GM12874 (cell line): ENCODE measurements around the gene NPEPL1.

Experiments used
- TF ChIP-seq, protein P1 (sequence below): IDR thresholded peaks from 2 replicates; pipeline ENCODE4 v1.5.1; 2011; ENCODE audit warnings: low read depth, mild to moderate bottlenecking, control low read depth, low read length, moderate library complexity; ENCODE audit not compliant: insufficient read depth

The NPEPL1 gene

DNA sequence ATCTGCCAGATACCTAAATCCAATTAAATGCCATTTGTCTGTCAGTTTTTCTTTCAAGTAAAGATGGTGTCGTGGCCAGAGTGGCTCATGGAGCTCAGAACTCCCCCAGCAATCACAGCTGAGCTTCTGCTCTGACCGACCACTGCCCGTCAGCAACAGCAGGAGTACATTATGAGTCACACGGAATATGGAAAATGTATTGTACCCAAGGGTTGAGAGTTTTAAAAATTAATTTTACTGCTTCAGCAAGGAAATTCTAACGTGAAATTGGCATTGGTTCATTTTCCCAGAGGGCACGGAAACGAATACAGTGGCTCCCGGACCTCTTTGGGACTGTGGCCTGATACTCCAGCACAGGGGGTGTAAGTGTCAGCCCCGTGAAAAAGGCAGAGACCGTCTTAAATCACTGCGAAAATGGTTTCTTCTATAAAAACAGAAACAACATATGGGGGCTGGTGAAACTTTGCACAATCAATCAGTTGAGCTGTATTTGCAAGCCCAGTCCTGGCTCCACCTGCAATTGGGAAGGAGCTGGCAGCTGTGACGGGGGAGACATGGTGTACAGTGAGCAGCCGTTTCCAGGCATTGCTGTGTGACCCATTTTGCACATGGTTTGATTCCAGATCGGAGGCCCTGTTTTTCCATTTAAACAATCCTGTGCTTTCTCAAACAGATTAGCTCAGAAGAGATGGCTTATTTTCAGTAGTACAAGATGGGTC is 12.8 kb downstream of the NPEPL1 start:
- TF ChIP-seq, protein P1, sequence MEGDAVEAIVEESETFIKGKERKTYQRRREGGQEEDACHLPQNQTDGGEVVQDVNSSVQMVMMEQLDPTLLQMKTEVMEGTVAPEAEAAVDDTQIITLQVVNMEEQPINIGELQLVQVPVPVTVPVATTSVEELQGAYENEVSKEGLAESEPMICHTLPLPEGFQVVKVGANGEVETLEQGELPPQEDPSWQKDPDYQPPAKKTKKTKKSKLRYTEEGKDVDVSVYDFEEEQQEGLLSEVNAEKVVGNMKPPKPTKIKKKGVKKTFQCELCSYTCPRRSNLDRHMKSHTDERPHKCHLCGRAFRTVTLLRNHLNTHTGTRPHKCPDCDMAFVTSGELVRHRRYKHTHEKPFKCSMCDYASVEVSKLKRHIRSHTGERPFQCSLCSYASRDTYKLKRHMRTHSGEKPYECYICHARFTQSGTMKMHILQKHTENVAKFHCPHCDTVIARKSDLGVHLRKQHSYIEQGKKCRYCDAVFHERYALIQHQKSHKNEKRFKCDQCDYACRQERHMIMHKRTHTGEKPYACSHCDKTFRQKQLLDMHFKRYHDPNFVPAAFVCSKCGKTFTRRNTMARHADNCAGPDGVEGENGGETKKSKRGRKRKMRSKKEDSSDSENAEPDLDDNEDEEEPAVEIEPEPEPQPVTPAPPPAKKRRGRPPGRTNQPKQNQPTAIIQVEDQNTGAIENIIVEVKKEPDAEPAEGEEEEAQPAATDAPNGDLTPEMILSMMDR: no peak

DNA sequence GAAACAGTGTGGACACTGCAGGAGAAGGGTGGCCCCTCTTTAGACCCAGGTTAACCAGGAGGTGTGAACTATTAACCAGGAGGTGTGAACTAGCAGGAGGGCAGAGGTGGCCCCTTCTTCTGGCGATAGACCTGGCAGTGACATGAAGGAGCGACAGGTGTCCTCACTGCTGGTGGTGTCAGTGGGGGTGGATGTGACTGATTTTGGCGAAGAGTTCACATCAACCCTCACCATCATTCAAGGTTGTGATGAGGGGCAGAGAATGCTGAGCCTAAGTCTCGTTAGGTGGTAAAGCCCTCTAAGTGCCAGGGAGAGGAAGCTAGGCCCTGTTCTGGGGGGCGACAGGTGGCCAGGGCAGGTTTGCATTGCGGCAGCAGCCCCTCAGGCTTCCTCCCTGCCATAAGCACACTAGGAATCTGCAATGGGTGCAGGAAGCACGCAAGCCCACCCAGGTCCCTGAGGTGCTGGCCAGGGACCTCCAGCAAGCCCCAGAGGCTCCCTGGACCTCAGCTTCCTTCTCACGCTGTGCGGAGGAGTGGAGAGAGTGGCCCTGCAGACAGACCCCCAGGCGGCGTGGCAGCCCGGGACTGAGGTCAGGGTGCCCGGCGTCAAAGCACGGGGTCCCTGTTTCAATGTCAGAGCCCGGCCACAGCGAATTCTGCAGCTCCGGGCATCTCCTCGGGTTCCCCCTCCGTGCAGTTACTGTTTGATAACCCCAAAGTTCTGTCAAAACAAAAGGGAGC is 13.7 kb downstream of the NPEPL1 start:
- TF ChIP-seq, protein P1: no peak

DNA sequence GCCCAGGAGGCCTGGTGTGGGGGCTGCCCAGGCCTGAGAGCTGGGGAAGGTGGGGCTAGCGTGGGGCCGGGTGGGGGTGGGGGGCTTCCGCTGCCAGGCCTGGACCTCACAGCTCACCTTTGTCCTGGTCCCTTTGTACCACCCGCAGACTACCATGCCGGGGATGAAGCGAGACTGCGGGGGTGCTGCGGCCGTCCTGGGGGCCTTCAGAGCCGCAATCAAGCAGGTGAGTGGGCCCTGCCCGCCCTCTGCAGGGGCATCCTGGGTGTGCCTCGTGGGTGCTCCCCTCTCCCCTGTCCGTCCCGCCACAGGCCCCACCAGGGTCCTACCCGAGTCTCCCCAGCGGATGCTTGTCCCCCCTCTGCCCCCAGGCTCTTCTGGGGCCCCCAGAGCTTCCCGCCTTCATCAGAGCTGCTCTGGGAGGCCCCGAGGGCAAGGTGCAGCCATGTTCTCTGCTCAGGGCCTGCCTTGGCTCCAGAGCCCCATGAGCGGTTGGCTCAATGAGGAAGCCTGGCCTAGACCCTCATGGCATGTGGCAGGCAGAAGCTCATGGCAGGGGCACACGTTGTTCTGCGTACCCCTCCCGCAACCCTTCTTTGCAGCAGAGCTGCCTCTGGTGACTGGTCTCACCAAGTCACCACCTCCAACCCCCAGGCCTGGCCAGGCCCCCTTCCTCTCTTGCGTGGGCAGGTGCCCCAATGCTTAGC is 14.5 kb downstream of the NPEPL1 start:
- TF ChIP-seq, protein P1: no peak

GRCh38 chr20:58707770-58708169 is 15.2 kb downstream of the NPEPL1 start:
- TF ChIP-seq, protein P1: no peak

- TF ChIP-seq, protein P1: no peak
These were observed 15.8 kb downstream of the NPEPL1 start for GRCh38 chr20:58708246-58708931.

DNA sequence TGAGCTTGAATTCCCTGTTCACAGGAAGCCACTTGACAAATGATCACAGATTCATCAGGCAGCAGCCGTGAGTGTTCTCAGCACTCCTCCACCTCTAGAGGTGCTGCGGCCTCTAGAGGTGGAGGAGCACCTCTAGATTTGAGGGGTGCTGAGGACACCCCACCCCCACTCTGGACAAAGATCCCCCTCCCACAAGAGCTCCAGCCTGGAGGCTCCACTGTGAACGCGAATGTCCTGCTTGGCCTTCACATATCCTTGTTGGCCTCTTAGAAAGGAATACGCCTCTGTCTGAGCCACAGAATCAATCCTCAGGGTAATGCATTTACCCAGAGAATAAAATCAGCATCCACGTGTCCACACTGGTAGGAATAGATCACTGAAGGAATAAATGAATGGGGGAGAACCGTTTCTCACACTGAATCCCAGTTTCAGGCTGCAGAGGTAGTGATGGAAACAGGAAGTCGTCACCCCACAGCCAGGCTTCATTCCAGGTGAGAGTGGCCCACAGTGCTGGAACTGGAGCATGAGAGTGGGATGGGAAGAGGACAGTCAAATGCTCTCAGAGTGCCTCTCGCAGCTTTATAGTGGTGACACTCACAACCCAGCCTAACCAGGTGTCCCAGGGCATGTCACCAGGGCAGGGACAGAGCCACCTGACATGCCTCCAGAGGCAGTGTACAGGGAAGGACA is 16.6 kb downstream of the NPEPL1 start:
- TF ChIP-seq, protein P1: no peak
